GM19240 (cell line): ENCODE measurements around the gene BASP1.
"Not testable (repeated sequence)": the region's sequence is repeated elsewhere in the genome, so short reads cannot be mapped to it uniquely, and the experiment has no call there.

Experiments
- DNase-seq: peaks from one replicate; pipeline ENCODE4 v3.0.0; 2011; ENCODE audit warnings: low spot score; ENCODE audit not compliant: insufficient read length

BASP1 gene

GRCh38 chr5:17222664-17223063 is 5.2 kb downstream of the BASP1 start:
- DNase-seq = no peak

GRCh38 chr5:17223367-17224185 is 6.1 kb downstream of the BASP1 start:
- no peak for DNase-seq

GRCh38 chr5:17224858-17225511 is 7.6 kb downstream of the BASP1 start:
- DNase-seq = no peak

GRCh38 chr5:17225520-17225919 is 8.1 kb downstream of the BASP1 start:
- no peak for DNase-seq

GRCh38 chr5:17227868-17228267 is 10.4 kb downstream of the BASP1 start:
- DNase-seq = no peak

- DNase-seq = no peak
Measured at GRCh38 chr5:17228821-17229291, 11.4 kb downstream of the BASP1 start.

GRCh38 chr5:17229313-17229712 is 11.9 kb downstream of the BASP1 start:
- DNase-seq = no peak

- DNase-seq = no peak
Measured at GRCh38 chr5:17230191-17230590, 12.8 kb downstream of the BASP1 start.

- DNase-seq = no peak
Measured at GRCh38 chr5:17230808-17231525, 13.5 kb downstream of the BASP1 start.

GRCh38 chr5:17232405-17232804 is 15.0 kb downstream of the BASP1 start:
- no peak for DNase-seq

- no peak for DNase-seq
Measured at GRCh38 chr5:17233488-17233887, 16.1 kb downstream of the BASP1 start.

- no peak for DNase-seq
Measured at GRCh38 chr5:17234374-17234773, 16.9 kb downstream of the BASP1 start.

- DNase-seq = no peak
Measured at GRCh38 chr5:17235731-17236330, 18.4 kb downstream of the BASP1 start.

GRCh38 chr5:17238521-17239041 is 21.1 kb downstream of the BASP1 start:
- DNase-seq = no peak

- no peak for DNase-seq
Measured at GRCh38 chr5:17239953-17240352, 22.5 kb downstream of the BASP1 start.

- DNase-seq = no peak
Measured at GRCh38 chr5:17240487-17240886, 23.1 kb downstream of the BASP1 start.

GRCh38 chr5:17241635-17242034 is 24.2 kb downstream of the BASP1 start:
- DNase-seq = no peak

GRCh38 chr5:17243287-17244063 is 26.0 kb downstream of the BASP1 start:
- DNase-seq = no peak

- DNase-seq = no peak
Measured at GRCh38 chr5:17249029-17249634, 31.7 kb downstream of the BASP1 start.

- DNase-seq = not testable (repeated sequence)
Measured at GRCh38 chr5:17249841-17250240, 32.4 kb downstream of the BASP1 start.
